Stomach (tissue), 9 donors: ENCODE results near the gene DYRK1A. TPM values are rescaled to one million over a fixed set of nuclear protein-coding genes. Genes with fewer than 3 reads are reported as not detected.

Experiments used
- DNase-seq, 2 donors: peaks; one replicate each; pipeline versions ENCODE4 v3.0.0 to v3.0.0-alpha.2; 2013 to 2019
- H3K27ac ChIP-seq, 5 donors: fragments of 200-600 bp in 4 of 5; sonication (generic) in 4 of 5; one replicate each; pipeline ENCODE4 v1.5.1; 2013 to 2019; ENCODE audit warnings: mild to moderate bottlenecking in 1 of 5, moderate library complexity in 1 of 5
- H3K27me3 ChIP-seq, 3 donors: fragments of 200-600 bp; sonication (generic); one replicate each; pipeline ENCODE4 v1.5.1; 2017 to 2019; ENCODE audit warnings: mixed run types in 1 of 3
- H3K36me3 ChIP-seq, 4 donors: fragments of 200-600 bp; sonication (generic); 1 replicate in 3 of 4; 2 replicates in 1 of 4; pipeline ENCODE4 v1.5.1; 2016 to 2019
- H3K4me1 ChIP-seq, 4 donors: fragments of 200-600 bp; sonication (generic); one replicate each; pipeline ENCODE4 v1.5.1; 2016 to 2019
- H3K4me3 ChIP-seq, 4 donors: fragments of 200-600 bp; sonication (generic) in 3 of 4; one replicate each; pipeline ENCODE4 v1.5.1; 2016 to 2019; ENCODE audit warnings: mild to moderate bottlenecking in 1 of 4
- H3K9me3 ChIP-seq, 4 donors: fragments of 200-600 bp; sonication (generic); one replicate each; pipeline ENCODE4 v1.5.1; 2016 to 2019
- EP300 ChIP-seq: sonication (generic); formaldehyde crosslinking; IDR thresholded peaks from one replicate; pipeline ENCODE4 v1.6.1; 2017; ENCODE audit warnings: antibody characterized with exemption
- POLR2A ChIP-seq, 4 donors: fragments of 450-650 bp; IDR thresholded peaks; one replicate each; pipeline ENCODE4 v1.6.1; 2016; ENCODE audit warnings: antibody characterized with exemption in 4 of 4, control low read depth in 2 of 4, mild to moderate bottlenecking in 1 of 4, moderate library complexity in 1 of 4
- POLR2AphosphoS5 ChIP-seq, 3 donors: sonication (generic); formaldehyde crosslinking; IDR thresholded peaks; one replicate each; pipeline ENCODE4 v1.6.1; 2016; ENCODE audit warnings: antibody characterized with exemption in 3 of 3
- WGBS, 5 donors: extraction: QIAGEN DNeasy Blood & Tissue Kit in 3 of 5; methylation state at CpG; one replicate each; pipeline versions ENCODE4 v1.1.5 to v1.1.7; 2013 to 2018; 5-methylcytosine and 5-hydroxymethylcytosine counted together
- intact Hi-C: fragments of 100-400 bp; cut with DNase I; formaldehyde crosslinking; loops from one replicate; pipeline ENCODE4 v1.15.1; 2023; ENCODE audit warnings: low total_unique reads
- polyA plus RNA-seq, 3 donors: library from polyadenylated mRNA; stranded (reverse); fragments of 200-250 nt; gene quantifications; one replicate each; pipeline ENCODE4 v1.2.3, GENCODE V29; 2013
- total RNA-seq, 5 donors: library from RNA; depleted of rRNA; stranded (reverse); fragments of >200 nt; gene quantifications; one replicate each; pipeline versions ENCODE4 v1.1.0 to v1.2.3, GENCODE V29; 2014 to 2016
- TF ChIP-seq, protein P1 (sequence below), 7 experiments: fragments of 450-650 bp in 4 of 7; fragments of 200-600 bp in 3 of 7; sonication (generic) in 3 of 7; IDR thresholded peaks; one replicate each; pipeline ENCODE4 v1.5.1; 2016 to 2019; ENCODE audit warnings: antibody characterized with exemption in 7 of 7, control low read depth in 2 of 7, mild to moderate bottlenecking in 1 of 7
- donor health status: healthy with polysubstance abuse.
- donor health status: Bipolar disorder and iron deficiency.
- donor health status: healthy.

Gene DYRK1A
- total and polyA plus RNA-seq, 8 donors: 10.1 to 124 (median 67.0) TPM

DNA sequence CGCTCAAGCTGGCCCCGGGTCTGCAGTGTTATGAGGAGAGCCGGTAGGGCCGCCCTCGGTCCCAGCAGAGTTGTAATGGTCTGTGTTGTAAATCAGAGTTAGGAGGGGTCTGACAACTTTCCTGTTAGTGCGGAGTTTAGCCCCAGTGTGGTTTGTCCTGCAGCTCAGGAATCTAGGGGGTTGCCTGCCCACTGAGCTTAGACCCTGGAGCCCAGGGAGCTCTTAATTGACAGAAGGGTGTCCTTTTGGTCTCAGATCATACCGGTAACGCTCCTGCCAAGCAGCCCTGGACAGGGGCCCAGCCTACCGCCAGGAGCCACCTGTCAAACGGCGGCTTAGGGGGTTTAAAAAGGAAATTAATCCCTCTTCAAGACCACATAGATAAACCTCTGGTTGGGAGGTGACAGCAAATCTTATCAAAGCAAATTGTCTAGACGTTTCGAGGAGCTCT lies 164.4 kb downstream of the DYRK1A start:
- TF ChIP-seq, protein P1, sequence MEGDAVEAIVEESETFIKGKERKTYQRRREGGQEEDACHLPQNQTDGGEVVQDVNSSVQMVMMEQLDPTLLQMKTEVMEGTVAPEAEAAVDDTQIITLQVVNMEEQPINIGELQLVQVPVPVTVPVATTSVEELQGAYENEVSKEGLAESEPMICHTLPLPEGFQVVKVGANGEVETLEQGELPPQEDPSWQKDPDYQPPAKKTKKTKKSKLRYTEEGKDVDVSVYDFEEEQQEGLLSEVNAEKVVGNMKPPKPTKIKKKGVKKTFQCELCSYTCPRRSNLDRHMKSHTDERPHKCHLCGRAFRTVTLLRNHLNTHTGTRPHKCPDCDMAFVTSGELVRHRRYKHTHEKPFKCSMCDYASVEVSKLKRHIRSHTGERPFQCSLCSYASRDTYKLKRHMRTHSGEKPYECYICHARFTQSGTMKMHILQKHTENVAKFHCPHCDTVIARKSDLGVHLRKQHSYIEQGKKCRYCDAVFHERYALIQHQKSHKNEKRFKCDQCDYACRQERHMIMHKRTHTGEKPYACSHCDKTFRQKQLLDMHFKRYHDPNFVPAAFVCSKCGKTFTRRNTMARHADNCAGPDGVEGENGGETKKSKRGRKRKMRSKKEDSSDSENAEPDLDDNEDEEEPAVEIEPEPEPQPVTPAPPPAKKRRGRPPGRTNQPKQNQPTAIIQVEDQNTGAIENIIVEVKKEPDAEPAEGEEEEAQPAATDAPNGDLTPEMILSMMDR (IDR thresholded peaks at IDR 0.05): no peak
- TF ChIP-seq EP300: no peak
- no peak for TF ChIP-seq POLR2A (IDR thresholded peaks at IDR 0.05)
- no peak for TF ChIP-seq POLR2AphosphoS5 (IDR thresholded peaks at IDR 0.05)
- H3K4me3 ChIP-seq: peak overlapping the region in 1 of 4 donors; percentile 6
- peaks cover 0 to 45% (median 0%) of the 10 kb centered on the region in 3 donors for H3K27me3 ChIP-seq
- no peaks in the 10 kb centered on the region for H3K36me3 ChIP-seq
- no peak overlapping the region for H3K27ac ChIP-seq
- intact Hi-C loops: no loop called here
- DNase-seq: no peak
- H3K4me1 ChIP-seq: peaks cover 14 to 26% (median 17%) of the 10 kb centered on the region in 4 donors
- peaks cover 0 to 7% (median 6%) of the 10 kb centered on the region in 4 donors for H3K9me3 ChIP-seq
- WGBS, 5 donors: 30 to 43% (median 35%) methylated on average over 10 to 13 of the region's 13 CpGs

DNA sequence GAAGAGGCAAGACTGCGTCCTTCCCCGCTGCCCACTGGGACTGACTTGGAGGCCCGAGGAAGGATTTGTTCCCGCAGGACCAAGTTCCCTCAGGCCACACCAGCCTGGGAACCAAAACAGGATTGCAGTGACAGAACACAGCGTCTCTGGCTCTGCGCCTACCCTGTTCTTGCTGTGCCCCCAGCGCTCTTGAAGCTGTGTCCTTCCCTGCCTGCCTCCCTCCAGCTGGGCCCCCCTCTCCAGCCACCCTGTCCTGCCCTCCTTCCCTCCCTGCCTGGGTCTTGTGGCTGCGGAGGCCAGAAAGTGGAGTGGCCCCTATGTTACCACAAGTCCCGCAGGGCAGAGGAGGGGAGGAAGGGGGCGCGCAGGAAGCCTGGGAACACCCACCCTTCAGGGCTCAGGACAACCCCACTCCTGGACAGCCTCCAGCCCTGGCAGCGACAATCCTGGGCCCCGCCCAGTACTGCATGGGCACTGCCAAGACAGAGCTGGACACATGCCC lies 164.9 kb downstream of the DYRK1A start:
- peak; percentile 30 to 63 for DNase-seq
- WGBS, 5 donors: 14 to 45% (median 26%) methylated on average over 6 to 13 of the region's 13 CpGs

DNA sequence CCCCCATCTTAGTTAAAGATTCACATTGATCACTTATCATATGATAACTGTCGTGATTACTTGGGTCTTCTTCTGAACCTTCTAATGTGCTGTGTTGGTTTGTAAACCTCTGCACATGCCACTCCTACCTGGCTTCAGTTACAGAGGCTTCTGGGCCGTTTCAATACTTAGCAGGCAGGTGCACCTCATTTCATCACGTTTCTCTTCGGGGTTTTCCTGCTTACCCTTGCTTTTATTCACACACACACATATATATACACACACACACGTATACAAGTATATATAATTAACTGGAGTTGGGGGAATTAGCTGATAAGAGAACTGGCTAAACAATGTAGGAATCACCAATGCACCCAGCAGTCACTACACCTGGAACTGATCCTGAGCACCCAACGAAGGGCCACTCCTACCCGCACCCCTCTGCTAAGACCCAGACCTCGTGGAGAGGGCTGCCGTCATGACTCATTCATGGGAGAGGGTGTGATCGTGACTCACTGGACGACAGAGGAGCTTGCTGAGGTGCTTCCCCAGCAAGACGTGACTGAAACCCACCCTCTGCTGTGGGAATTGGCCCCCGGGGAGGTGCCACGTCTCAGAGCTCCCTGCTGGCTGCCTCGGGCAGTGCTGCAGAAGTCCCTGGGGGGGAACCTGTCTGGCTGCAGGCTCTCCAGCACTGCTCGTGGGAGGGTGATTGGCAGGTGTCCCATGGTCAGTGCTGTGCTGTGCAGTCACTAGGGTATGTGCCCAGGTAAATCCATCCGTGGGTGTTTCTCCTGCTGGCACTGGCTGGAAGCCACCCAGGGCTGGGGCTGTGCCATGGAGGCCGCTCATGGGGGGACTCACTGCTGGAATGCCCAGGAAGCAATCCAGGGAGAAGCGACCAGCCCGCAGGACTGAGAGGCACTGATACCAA lies 166.6 kb downstream of the DYRK1A start:
- peak overlapping the region in 1 of 5 donors; percentile 28 for H3K27ac ChIP-seq
- no peak overlapping the region for H3K4me3 ChIP-seq
- peak; percentile 63 to 65 for DNase-seq
- H3K36me3 ChIP-seq: no peaks in the 10 kb centered on the region
- peaks cover 2 to 16% (median 14%) of the 10 kb centered on the region in 4 donors for H3K9me3 ChIP-seq
- H3K4me1 ChIP-seq: peaks cover 14 to 26% (median 17%) of the 10 kb centered on the region in 4 donors
- intact Hi-C loops: no loop called here
- no peak for TF ChIP-seq EP300
- no peak for TF ChIP-seq POLR2A (IDR thresholded peaks at IDR 0.05)
- no peak for TF ChIP-seq POLR2AphosphoS5 (IDR thresholded peaks at IDR 0.05)
- TF ChIP-seq, protein P1 (IDR thresholded peaks at IDR 0.05): peak in 2 of 7 experiments; percentile 4 to 8
- peaks cover 0 to 45% (median 0%) of the 10 kb centered on the region in 3 donors for H3K27me3 ChIP-seq
- 25 to 48% (median 28%) methylated on average over 18 to 20 of the region's 20 CpGs for WGBS, 5 donors

More for the DNA sequence above, 164.9 kb downstream of the DYRK1A start:
- peaks cover 2 to 10% (median 8%) of the 10 kb centered on the region in 4 donors for H3K9me3 ChIP-seq
- intact Hi-C loops: no loop called here
- H3K27ac ChIP-seq: no peak overlapping the region
- TF ChIP-seq EP300 (no peak), POLR2AphosphoS5 (IDR thresholded peaks at IDR 0.05) (no peak), POLR2A (IDR thresholded peaks at IDR 0.05) (no peak)
- TF ChIP-seq, protein P1 (IDR thresholded peaks at IDR 0.05): no peak
- H3K4me3 ChIP-seq: peak overlapping the region in 1 of 4 donors; percentile 6
- peaks cover 14 to 26% (median 17%) of the 10 kb centered on the region in 4 donors for H3K4me1 ChIP-seq
- no peaks in the 10 kb centered on the region for H3K36me3 ChIP-seq
- peaks cover 0 to 45% (median 0%) of the 10 kb centered on the region in 3 donors for H3K27me3 ChIP-seq

DNA sequence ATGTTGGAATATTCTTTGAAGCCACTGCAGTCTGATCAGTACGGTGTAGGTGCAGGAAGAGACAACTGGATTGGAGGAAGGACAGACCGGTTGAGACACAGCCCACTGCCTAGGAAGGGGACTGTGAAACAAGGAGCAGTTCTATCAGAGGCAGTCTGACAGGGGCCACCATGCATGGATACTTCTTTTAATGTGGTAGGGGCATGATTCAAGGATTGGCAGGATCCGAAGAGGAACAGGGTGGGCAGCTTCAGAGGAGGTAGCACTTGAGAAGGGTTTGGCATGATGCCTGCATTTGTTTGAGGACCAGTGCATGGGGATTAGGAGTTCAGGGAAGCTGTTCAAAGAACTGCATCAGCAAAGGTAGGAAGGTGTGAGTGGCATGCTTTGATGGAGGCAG lies 167.9 kb downstream of the DYRK1A start:
- intact Hi-C loops: no loop called here
- Histone ChIP-seq H3K9me3 (peaks cover 2 to 16% (median 14%) of the 10 kb centered on the region in 4 donors), H3K27me3 (peaks cover 0 to 41% (median 0%) of the 10 kb centered on the region in 3 donors), H3K4me1 (peaks cover 14 to 26% (median 17%) of the 10 kb centered on the region in 4 donors), H3K36me3 (no peaks in the 10 kb centered on the region), H3K4me3 (no peak overlapping the region), H3K27ac (no peak overlapping the region)
- whole genome bisulfite sequencing, 5 donors: 67 to 79% (median 73%) methylated on average over 3 of the region's 3 CpGs
- no peak for DNase-seq
- TF ChIP-seq POLR2AphosphoS5 (IDR thresholded peaks at IDR 0.05): no peak
- TF ChIP-seq POLR2A (IDR thresholded peaks at IDR 0.05): no peak
- no peak for TF ChIP-seq EP300
- TF ChIP-seq, protein P1 (IDR thresholded peaks at IDR 0.05): no peak
